B cell (primary cell): ENCODE measurements around the gene NR6A1.

Experiments used
- EZH2 ChIP-seq: IDR thresholded peaks from 2 replicates; pipeline ENCODE4 v1.6.1; 2012; ENCODE audit warnings: borderline replicate concordance, low read depth, mild to moderate bottlenecking, moderate library complexity, low read length; ENCODE audit not compliant: insufficient read depth, poor library complexity, severe bottlenecking
- TF ChIP-seq, protein P1 (sequence below): fragments of 200-600 bp; IDR thresholded peaks from one replicate; pipeline ENCODE4 v1.8.0; 2022; ENCODE audit warnings: antibody characterized with exemption, mild to moderate bottlenecking

DNA sequence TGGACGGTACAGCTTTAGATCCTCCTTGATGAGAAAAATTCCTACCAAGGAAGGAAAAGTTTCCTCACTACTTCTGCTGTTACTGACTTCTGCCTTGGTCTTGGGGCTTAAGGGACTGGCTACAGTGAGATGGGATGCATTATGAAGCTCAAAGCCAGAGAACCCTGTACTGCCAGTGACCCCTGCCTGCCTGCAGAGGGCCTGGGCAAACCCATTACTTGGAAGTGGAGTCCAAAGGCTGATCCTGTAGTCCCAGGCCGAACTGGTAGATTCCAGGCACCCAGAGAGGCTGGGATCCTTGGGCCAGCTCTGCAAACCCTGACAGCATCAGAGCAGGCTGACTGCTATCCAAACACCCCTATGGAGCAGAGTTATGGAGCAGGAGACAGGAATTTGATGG lies 238.2 kb downstream of the NR6A1 start:
- TF ChIP-seq EZH2, result no peak
- TF ChIP-seq, protein P1, sequence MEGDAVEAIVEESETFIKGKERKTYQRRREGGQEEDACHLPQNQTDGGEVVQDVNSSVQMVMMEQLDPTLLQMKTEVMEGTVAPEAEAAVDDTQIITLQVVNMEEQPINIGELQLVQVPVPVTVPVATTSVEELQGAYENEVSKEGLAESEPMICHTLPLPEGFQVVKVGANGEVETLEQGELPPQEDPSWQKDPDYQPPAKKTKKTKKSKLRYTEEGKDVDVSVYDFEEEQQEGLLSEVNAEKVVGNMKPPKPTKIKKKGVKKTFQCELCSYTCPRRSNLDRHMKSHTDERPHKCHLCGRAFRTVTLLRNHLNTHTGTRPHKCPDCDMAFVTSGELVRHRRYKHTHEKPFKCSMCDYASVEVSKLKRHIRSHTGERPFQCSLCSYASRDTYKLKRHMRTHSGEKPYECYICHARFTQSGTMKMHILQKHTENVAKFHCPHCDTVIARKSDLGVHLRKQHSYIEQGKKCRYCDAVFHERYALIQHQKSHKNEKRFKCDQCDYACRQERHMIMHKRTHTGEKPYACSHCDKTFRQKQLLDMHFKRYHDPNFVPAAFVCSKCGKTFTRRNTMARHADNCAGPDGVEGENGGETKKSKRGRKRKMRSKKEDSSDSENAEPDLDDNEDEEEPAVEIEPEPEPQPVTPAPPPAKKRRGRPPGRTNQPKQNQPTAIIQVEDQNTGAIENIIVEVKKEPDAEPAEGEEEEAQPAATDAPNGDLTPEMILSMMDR, result no peak
